Stomach (tissue), 9 donors: Measurements from ENCODE around the gene RAB43. TPM values are rescaled to one million over a fixed set of nuclear protein-coding genes. Genes with fewer than 3 reads are reported as not detected.
"Not testable (repeated sequence)": the region's sequence is repeated elsewhere in the genome, so short reads cannot be mapped to it uniquely, and the experiment has no call there.

ENCODE experiments used
- DNase-seq, 2 donors: peaks; one replicate each; pipeline versions ENCODE4 v3.0.0 to v3.0.0-alpha.2; 2013 to 2019
- H3K27ac ChIP-seq, 5 donors: fragments of 200-600 bp in 4 of 5; sonication (generic) in 4 of 5; one replicate each; pipeline ENCODE4 v1.5.1; 2013 to 2019; ENCODE audit warnings: mild to moderate bottlenecking in 1 of 5, moderate library complexity in 1 of 5
- H3K27me3 ChIP-seq, 3 donors: fragments of 200-600 bp; sonication (generic); one replicate each; pipeline ENCODE4 v1.5.1; 2017 to 2019; ENCODE audit warnings: mixed run types in 1 of 3
- H3K36me3 ChIP-seq, 4 donors: fragments of 200-600 bp; sonication (generic); 1 replicate in 3 of 4; 2 replicates in 1 of 4; pipeline ENCODE4 v1.5.1; 2016 to 2019
- H3K4me1 ChIP-seq, 4 donors: fragments of 200-600 bp; sonication (generic); one replicate each; pipeline ENCODE4 v1.5.1; 2016 to 2019
- H3K4me3 ChIP-seq, 4 donors: fragments of 200-600 bp; sonication (generic) in 3 of 4; one replicate each; pipeline ENCODE4 v1.5.1; 2016 to 2019; ENCODE audit warnings: mild to moderate bottlenecking in 1 of 4
- H3K9me3 ChIP-seq, 4 donors: fragments of 200-600 bp; sonication (generic); one replicate each; pipeline ENCODE4 v1.5.1; 2016 to 2019
- EP300 ChIP-seq: sonication (generic); formaldehyde crosslinking; IDR thresholded peaks from one replicate; pipeline ENCODE4 v1.6.1; 2017; ENCODE audit warnings: antibody characterized with exemption
- POLR2A ChIP-seq, 4 donors: fragments of 450-650 bp; IDR thresholded peaks; one replicate each; pipeline ENCODE4 v1.6.1; 2016; ENCODE audit warnings: antibody characterized with exemption in 4 of 4, control low read depth in 2 of 4, mild to moderate bottlenecking in 1 of 4, moderate library complexity in 1 of 4
- POLR2AphosphoS5 ChIP-seq, 3 donors: sonication (generic); formaldehyde crosslinking; IDR thresholded peaks; one replicate each; pipeline ENCODE4 v1.6.1; 2016; ENCODE audit warnings: antibody characterized with exemption in 3 of 3
- WGBS, 5 donors: extraction: QIAGEN DNeasy Blood & Tissue Kit in 3 of 5; methylation state at CpG; one replicate each; pipeline versions ENCODE4 v1.1.5 to v1.1.7; 2013 to 2018; 5-methylcytosine and 5-hydroxymethylcytosine counted together
- intact Hi-C: fragments of 100-400 bp; cut with DNase I; formaldehyde crosslinking; loops from one replicate; pipeline ENCODE4 v1.15.1; 2023; ENCODE audit warnings: low total_unique reads
- polyA plus RNA-seq, 3 donors: library from polyadenylated mRNA; stranded (reverse); fragments of 200-250 nt; gene quantifications; one replicate each; pipeline ENCODE4 v1.2.3, GENCODE V29; 2013
- total RNA-seq, 5 donors: library from RNA; depleted of rRNA; stranded (reverse); fragments of >200 nt; gene quantifications; one replicate each; pipeline versions ENCODE4 v1.1.0 to v1.2.3, GENCODE V29; 2014 to 2016
- TF ChIP-seq, protein P1 (sequence below), 7 experiments: fragments of 450-650 bp in 4 of 7; fragments of 200-600 bp in 3 of 7; sonication (generic) in 3 of 7; IDR thresholded peaks; one replicate each; pipeline ENCODE4 v1.5.1; 2016 to 2019; ENCODE audit warnings: antibody characterized with exemption in 7 of 7, control low read depth in 2 of 7, mild to moderate bottlenecking in 1 of 7
- donor health status: healthy with polysubstance abuse.
- donor health status: Bipolar disorder and iron deficiency.
- donor health status: healthy.

The RAB43 gene
- total and polyA plus RNA-seq, 8 donors, result 4.3 to 70.6 (median 17.4) TPM

DNA sequence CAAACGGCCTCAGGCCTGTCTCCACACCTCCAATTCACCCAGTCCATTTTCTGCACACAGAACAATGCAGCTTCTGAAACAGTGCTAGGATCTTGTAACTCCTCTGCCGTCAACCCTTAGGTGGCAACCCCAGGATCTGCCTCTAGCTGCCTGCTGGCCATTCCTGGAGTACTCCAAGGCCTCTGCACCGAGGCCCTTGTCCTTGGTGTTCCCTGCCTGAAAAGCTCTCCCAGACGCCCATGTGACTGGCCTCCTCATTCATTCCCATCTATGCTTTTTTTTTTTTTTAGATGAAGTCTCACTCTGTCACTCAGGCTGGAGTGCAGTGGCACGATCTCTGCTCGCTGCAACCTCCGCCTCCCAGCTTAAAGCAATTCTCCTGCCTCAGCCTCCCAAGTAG is 18.3 kb downstream of the RAB43 start:
- intact Hi-C loops, result no loop called here
- TF ChIP-seq, protein P1, sequence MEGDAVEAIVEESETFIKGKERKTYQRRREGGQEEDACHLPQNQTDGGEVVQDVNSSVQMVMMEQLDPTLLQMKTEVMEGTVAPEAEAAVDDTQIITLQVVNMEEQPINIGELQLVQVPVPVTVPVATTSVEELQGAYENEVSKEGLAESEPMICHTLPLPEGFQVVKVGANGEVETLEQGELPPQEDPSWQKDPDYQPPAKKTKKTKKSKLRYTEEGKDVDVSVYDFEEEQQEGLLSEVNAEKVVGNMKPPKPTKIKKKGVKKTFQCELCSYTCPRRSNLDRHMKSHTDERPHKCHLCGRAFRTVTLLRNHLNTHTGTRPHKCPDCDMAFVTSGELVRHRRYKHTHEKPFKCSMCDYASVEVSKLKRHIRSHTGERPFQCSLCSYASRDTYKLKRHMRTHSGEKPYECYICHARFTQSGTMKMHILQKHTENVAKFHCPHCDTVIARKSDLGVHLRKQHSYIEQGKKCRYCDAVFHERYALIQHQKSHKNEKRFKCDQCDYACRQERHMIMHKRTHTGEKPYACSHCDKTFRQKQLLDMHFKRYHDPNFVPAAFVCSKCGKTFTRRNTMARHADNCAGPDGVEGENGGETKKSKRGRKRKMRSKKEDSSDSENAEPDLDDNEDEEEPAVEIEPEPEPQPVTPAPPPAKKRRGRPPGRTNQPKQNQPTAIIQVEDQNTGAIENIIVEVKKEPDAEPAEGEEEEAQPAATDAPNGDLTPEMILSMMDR (IDR thresholded peaks at IDR 0.05), result no peak
- TF ChIP-seq POLR2AphosphoS5 (IDR thresholded peaks at IDR 0.05), result no peak
- TF ChIP-seq POLR2A (IDR thresholded peaks at IDR 0.05), result no peak
- H3K27ac ChIP-seq, result no peak overlapping the region
- no peaks in the 10 kb centered on the region for H3K27me3 ChIP-seq
- 77 to 93% (median 85%) methylated on average over 7 of the region's 7 CpGs for WGBS, 5 donors
- H3K4me1 ChIP-seq, result peaks cover 0 to 51% (median 24%) of the 10 kb centered on the region in 4 donors
- DNase-seq, result no peak
- no peak overlapping the region for H3K4me3 ChIP-seq
- H3K36me3 ChIP-seq, result peaks cover 0 to 34% (median 29%) of the 10 kb centered on the region in 4 donors
- no peaks in the 10 kb centered on the region for H3K9me3 ChIP-seq

DNA sequence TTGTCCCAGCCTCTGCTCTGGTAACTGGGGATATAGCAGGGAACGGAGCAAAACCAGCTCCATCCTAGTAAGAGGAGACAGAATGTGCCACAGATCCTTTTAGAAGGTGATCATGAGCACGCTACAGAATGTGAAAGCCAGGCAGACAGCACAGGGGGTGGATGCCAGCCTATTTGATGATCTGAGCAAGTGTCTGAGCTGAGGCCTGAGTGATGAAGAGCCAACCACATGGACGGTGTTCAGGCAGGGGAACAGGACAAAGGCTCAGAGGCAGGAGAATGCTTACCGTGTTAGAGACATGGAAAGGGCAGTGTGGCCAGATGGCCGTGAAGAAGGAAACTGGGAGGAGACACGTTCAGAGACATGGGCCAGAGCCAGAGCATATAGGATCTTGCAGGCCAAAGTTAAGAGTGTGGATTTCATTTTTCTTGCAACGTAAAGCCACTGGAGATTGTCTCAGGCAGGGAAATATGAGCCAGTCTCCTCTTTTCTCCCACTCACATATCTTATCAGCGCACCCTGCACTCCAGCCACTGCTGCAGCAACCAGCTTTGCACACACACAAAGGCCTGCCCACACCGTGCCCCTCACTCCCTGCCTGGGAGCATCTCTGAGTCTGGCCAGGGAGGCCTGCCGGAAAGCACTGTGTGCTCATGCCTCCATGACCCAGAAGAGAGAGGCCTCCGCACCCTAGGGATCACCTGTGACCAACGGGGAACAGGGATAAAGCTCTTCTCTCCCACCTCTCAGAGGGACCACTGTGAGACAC is 20.1 kb downstream of the RAB43 start:
- no peaks in the 10 kb centered on the region for H3K27me3 ChIP-seq
- WGBS, 5 donors, result 47 to 69% (median 52%) methylated on average over 10 to 12 of the region's 12 CpGs
- DNase-seq, result no peak
- H3K9me3 ChIP-seq, result no peaks in the 10 kb centered on the region
- TF ChIP-seq, protein P1 (IDR thresholded peaks at IDR 0.05), result no peak
- TF ChIP-seq POLR2AphosphoS5 (IDR thresholded peaks at IDR 0.05), result no peak
- no peak for TF ChIP-seq POLR2A (IDR thresholded peaks at IDR 0.05)
- H3K36me3 ChIP-seq, result peaks cover 0 to 23% (median 20%) of the 10 kb centered on the region in 4 donors
- intact Hi-C loops, result no loop called here
- H3K4me1 ChIP-seq, result peaks cover 0 to 34% (median 17%) of the 10 kb centered on the region in 4 donors
- H3K27ac ChIP-seq, result no peak overlapping the region
- no peak overlapping the region for H3K4me3 ChIP-seq

DNA sequence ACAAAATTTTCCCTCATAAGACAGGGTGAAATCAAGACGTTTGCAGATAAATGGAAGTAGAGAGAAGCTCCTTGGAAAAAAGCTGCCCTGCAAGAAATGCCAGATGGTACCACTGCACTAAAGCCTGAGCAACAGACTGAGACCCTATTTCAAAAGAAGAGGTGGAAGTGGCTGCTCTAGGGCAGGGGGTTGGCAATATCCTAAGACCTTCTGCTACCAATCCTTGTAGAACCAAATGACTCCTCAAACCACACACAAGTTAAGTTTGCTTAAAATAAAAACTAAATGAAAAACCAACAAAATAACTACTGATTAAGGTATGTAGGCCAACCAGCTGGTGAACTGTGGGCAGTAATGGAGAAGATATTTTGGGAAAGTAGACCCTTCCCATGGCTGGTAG is 21.3 kb downstream of the RAB43 start:
- H3K9me3 ChIP-seq, result no peaks in the 10 kb centered on the region
- H3K27me3 ChIP-seq, result no peaks in the 10 kb centered on the region
- peaks cover 1 to 26% (median 19%) of the 10 kb centered on the region in 4 donors for H3K36me3 ChIP-seq
- H3K4me3 ChIP-seq, result no peak overlapping the region
- TF ChIP-seq, protein P1 (IDR thresholded peaks at IDR 0.05), result no peak
- no peak for TF ChIP-seq POLR2AphosphoS5 (IDR thresholded peaks at IDR 0.05)
- TF ChIP-seq EP300, result no peak
- TF ChIP-seq POLR2A (IDR thresholded peaks at IDR 0.05), result no peak
- no peak for DNase-seq
- peaks cover 0 to 24% (median 10%) of the 10 kb centered on the region in 4 donors for H3K4me1 ChIP-seq
- H3K27ac ChIP-seq, result no peak overlapping the region
- intact Hi-C loops, result no loop called here
- 37 to 64% (median 48%) methylated on average over 1 of the region's 1 CpG for WGBS, 5 donors

DNA sequence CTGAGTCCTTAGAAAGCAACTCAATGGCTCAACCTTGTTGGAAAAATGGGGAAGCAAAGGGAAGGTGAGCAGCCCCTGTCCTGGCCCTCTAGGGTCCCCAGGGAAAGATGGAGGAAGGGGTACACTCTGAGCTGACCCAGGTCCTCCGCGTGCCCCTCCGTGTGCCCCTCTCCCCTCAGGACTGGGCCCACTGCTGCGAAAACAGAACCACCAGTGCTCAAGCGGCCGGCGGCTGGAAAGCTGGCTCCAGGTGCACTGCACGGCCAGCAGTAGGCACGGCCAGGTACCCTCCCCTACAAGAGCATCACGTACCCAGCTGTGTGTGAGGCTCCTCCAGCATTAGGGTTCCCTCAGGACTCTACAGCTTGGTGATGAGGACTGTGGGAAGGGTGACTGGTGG is 26.3 kb downstream of the RAB43 start:
- H3K27ac ChIP-seq, result no peak overlapping the region
- DNase-seq, result no peak
- no peaks in the 10 kb centered on the region for H3K4me1 ChIP-seq
- no peak overlapping the region for H3K4me3 ChIP-seq
- intact Hi-C loops, result no loop called here
- 88 to 98% (median 96%) methylated on average over 7 to 10 of the region's 10 CpGs for WGBS, 5 donors
- H3K36me3 ChIP-seq, result peaks cover 28 to 65% (median 55%) of the 10 kb centered on the region in 4 donors
- no peak for TF ChIP-seq EP300
- TF ChIP-seq, protein P1 (IDR thresholded peaks at IDR 0.05), result no peak
- no peaks in the 10 kb centered on the region for H3K27me3 ChIP-seq
- no peaks in the 10 kb centered on the region for H3K9me3 ChIP-seq

DNA sequence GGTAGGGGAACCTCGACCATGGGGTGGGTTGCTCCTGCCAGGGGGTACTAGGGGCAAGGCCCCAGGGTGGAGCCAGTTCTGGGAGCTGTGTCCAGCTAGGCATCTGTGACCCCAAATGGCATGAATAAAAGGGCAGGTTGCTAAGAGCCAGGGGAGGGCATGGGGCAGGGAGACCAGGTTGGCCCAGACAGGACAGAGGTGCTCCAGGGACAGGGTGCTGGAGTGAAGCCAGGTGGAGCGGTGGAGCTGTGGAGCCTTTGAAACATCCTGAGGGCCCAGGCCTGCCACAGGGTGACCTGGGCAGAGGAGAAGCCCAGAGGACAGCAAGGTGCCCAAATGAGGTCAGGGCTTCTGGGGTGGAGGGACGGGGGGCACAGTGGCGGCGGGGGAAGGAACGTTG is 33.3 kb downstream of the RAB43 start:
- H3K4me1 ChIP-seq, result peaks cover 6 to 14% (median 8%) of the 10 kb centered on the region in 4 donors
- no CpG with 5 or more reads among the region's 6 CpGs for WGBS, 5 donors
- H3K9me3 ChIP-seq, intact Hi-C loops, H3K27me3 ChIP-seq, H3K27ac ChIP-seq, DNase-seq, H3K4me3 ChIP-seq: not testable (repeated sequence)
- H3K36me3 ChIP-seq, result peaks cover 15 to 25% (median 23%) of the 10 kb centered on the region in 4 donors

DNA sequence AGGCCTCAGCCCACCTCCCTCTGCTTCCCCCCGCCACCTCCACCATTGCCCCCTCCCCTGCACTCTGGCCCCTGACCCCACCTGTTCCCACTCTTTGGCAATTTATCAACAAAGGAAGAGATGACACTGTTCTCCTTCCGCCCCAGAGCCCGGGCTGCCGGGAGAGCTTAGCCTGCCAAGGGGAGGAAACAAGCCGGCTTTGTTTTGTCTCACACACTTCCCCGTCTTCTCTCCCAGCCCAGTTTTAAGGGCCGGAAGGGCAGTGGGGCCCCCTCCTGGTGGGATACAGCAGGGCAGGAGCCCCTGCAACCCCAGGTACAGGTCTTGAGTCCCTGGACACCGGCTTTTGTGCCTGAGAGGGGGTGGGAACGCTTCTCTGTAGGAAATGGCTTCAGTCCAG is 33.7 kb downstream of the RAB43 start:
- H3K27me3 ChIP-seq, intact Hi-C loops, H3K4me3 ChIP-seq, H3K9me3 ChIP-seq: not testable (repeated sequence)
- DNase-seq, result peak; percentile 52 to 81
- Histone ChIP-seq H3K4me1 (peaks cover 6 to 14% (median 8%) of the 10 kb centered on the region in 4 donors), H3K27ac (peak overlapping the region in 4 of 5 donors; percentile 49 to 81 (median 74)), H3K36me3 (peaks cover 11 to 21% (median 19%) of the 10 kb centered on the region in 4 donors)
- WGBS, 5 donors, result 0 to 8% (median 5%) methylated on average over 4 to 5 of the region's 9 CpGs; no CpG with 5 or more reads in 2 of the 5 donors
